Lower lobe of right lung (tissue), 2 donors: ENCODE results near the gene BST1. TPM values are rescaled to one million over a fixed set of nuclear protein-coding genes. Genes with fewer than 3 reads are reported as not detected.
A peak's percentile ranks its signal among the peaks of the same experiment; 100 is the strongest.

Experiments used
- ATAC-seq, 2 donors: fragments of 200-7000 bp; cut with Tn5 transposase; one replicate each; pipeline ENCODE4 v1.9.1; 2020 to 2022; ENCODE audit warnings: mild to moderate bottlenecking in 2 of 2, moderate library complexity in 2 of 2
- DNase-seq: peaks from one replicate; pipeline ENCODE4 v3.0.0-alpha.2; 2020
- H3K27ac ChIP-seq: fragments of 200-600 bp; one replicate; pipeline ENCODE4 v1.8.0; 2022
- H3K27me3 ChIP-seq: fragments of 200-600 bp; one replicate; pipeline ENCODE4 v1.8.0; 2022; ENCODE audit warnings: low read depth
- H3K36me3 ChIP-seq: fragments of 200-600 bp; one replicate; pipeline ENCODE4 v1.8.0; 2022; ENCODE audit warnings: mild to moderate bottlenecking
- H3K4me1 ChIP-seq: fragments of 200-600 bp; one replicate; pipeline ENCODE4 v1.8.0; 2022
- H3K4me3 ChIP-seq: fragments of 200-600 bp; one replicate; pipeline ENCODE4 v1.8.0; 2022; ENCODE audit warnings: mild to moderate bottlenecking
- H3K9me3 ChIP-seq: fragments of 200-600 bp; one replicate; pipeline ENCODE4 v1.8.0; 2022
- CTCF ChIP-seq: fragments of 200-600 bp; IDR thresholded peaks from one replicate; pipeline ENCODE4 v1.8.0; 2022; ENCODE audit warnings: antibody characterized with exemption, mild to moderate bottlenecking
- intact Hi-C: fragments of 100-400 bp; cut with DNase I; formaldehyde crosslinking; loops from one replicate; pipeline ENCODE4 v1.11.0; 2022
- total RNA-seq: library from RNA; stranded (reverse); fragmentation: NEBNext Ultra II Directional; extraction: Animal tissue kit (Norgen Biotek cat#: 25700); gene quantifications from one replicate; pipeline ENCODE4 v1.2.1, GENCODE V29; 2021
- donor health status: DM: no; HTN: yes; CAD: no; lungs with severe emphysema.

The BST1 gene
- total RNA-seq, 1 donor from 2014 or later: 17.8 TPM

GRCh38 chr4:15695729-15696128 is 7.1 kb upstream of the BST1 start:
- no peak for ATAC-seq
- intact Hi-C loops: no loop called here
- TF ChIP-seq CTCF: no peak

GRCh38 chr4:15696866-15697265 is 6.0 kb upstream of the BST1 start:
- ATAC-seq: no peak
- H3K36me3 ChIP-seq: no peaks in the 10 kb centered on the region
- no peaks in the 10 kb centered on the region for H3K27me3 ChIP-seq
- H3K9me3 ChIP-seq: no peaks in the 10 kb centered on the region
- no peak overlapping the region for H3K27ac ChIP-seq
- H3K4me1 ChIP-seq: peaks cover under 1% of the 10 kb centered on the region
- intact Hi-C loops: no loop called here
- H3K4me3 ChIP-seq: no peak overlapping the region
- DNase-seq: no peak
- TF ChIP-seq CTCF: no peak

More at GRCh38 chr4:15695729-15696128, 7.1 kb upstream of the BST1 start:
- Histone ChIP-seq H3K27me3 (no peaks in the 10 kb centered on the region), H3K36me3 (no peaks in the 10 kb centered on the region), H3K4me3 (no peak overlapping the region), H3K4me1 (peaks cover 5% of the 10 kb centered on the region), H3K9me3 (no peaks in the 10 kb centered on the region), H3K27ac (no peak overlapping the region)
- DNase-seq: no peak

- no peak overlapping the region for H3K4me3 ChIP-seq
- no peak for TF ChIP-seq CTCF
- H3K27ac ChIP-seq: no peak overlapping the region
- no peaks in the 10 kb centered on the region for H3K27me3 ChIP-seq
- ATAC-seq (peak; percentile 29 to 37), DNase-seq (no peak)
- no peaks in the 10 kb centered on the region for H3K36me3 ChIP-seq
- no peaks in the 10 kb centered on the region for H3K9me3 ChIP-seq
- intact Hi-C loops: no loop called here
- H3K4me1 ChIP-seq: peaks cover 9% of the 10 kb centered on the region
Observed at GRCh38 chr4:15703439-15703838, 574 bp downstream of the BST1 start.

GRCh38 chr4:15704129-15704528 is 1.3 kb downstream of the BST1 start:
- Histone ChIP-seq H3K4me1 (peaks cover 9% of the 10 kb centered on the region), H3K27ac (no peak overlapping the region), H3K27me3 (no peaks in the 10 kb centered on the region), H3K4me3 (no peak overlapping the region), H3K9me3 (no peaks in the 10 kb centered on the region), H3K36me3 (no peaks in the 10 kb centered on the region)
- ATAC-seq: no peak
- intact Hi-C loops: no loop called here
- no peak for DNase-seq
- TF ChIP-seq CTCF: no peak

- no peaks in the 10 kb centered on the region for H3K27me3 ChIP-seq
- H3K36me3 ChIP-seq: no peaks in the 10 kb centered on the region
- intact Hi-C loops: no loop called here
- no peak overlapping the region for H3K27ac ChIP-seq
- DNase-seq (no peak), ATAC-seq (no peak)
- H3K4me3 ChIP-seq: no peak overlapping the region
- no peaks in the 10 kb centered on the region for H3K9me3 ChIP-seq
- H3K4me1 ChIP-seq: peaks cover 9% of the 10 kb centered on the region
- no peak for TF ChIP-seq CTCF
Observed at GRCh38 chr4:15706646-15707362, 3.9 kb downstream of the BST1 start.
